Neural cell (in vitro differentiated cells): ENCODE data around the gene DBN1.

Experiments used
- CTCF ChIP-seq: fragments of 450-650 bp; IDR thresholded peaks from 2 replicates; pipeline ENCODE4 v1.5.1; 2014; ENCODE audit warnings: antibody characterized with exemption, mild to moderate bottlenecking, moderate library complexity; ENCODE audit not compliant: poor library complexity, severe bottlenecking
- EP300 ChIP-seq: fragments of 450-650 bp; conservative IDR thresholded peaks from 2 replicates; pipeline ENCODE4 v1.6.1; 2014; ENCODE audit warnings: antibody characterized with exemption, mild to moderate bottlenecking, moderate library complexity; ENCODE audit not compliant: poor library complexity, severe bottlenecking
- EZH2 ChIP-seq: fragments of 200-600, 300-800 bp; shearing (Covaris generic), sonication (generic); IDR thresholded peaks from 2 replicates; pipeline ENCODE4 v1.6.1; 2014; ENCODE audit warnings: antibody characterized with exemption, low read length, borderline replicate concordance, mild to moderate bottlenecking; ENCODE audit not compliant: insufficient read depth, poor library complexity, severe bottlenecking
- MXI1 ChIP-seq: fragments of 450-650 bp; conservative IDR thresholded peaks from 2 replicates; pipeline ENCODE4 v1.6.1; 2014; ENCODE audit warnings: antibody characterized with exemption, mild to moderate bottlenecking; ENCODE audit not compliant: poor library complexity, severe bottlenecking
- POLR2AphosphoS5 ChIP-seq: IDR thresholded peaks from 2 replicates; pipeline ENCODE4 v1.6.1; 2012
- RAD21 ChIP-seq: fragments of 450-650 bp; conservative IDR thresholded peaks from 2 replicates; pipeline ENCODE4 v1.6.1; 2014; ENCODE audit warnings: antibody characterized with exemption, mild to moderate bottlenecking, moderate library complexity
- REST ChIP-seq: IDR thresholded peaks from 2 replicates; pipeline ENCODE4 v1.6.1; 2012; ENCODE audit warnings: borderline replicate concordance
- SMC3 ChIP-seq: fragments of 450-650 bp; conservative IDR thresholded peaks from 2 replicates; pipeline ENCODE4 v1.6.1; 2014; ENCODE audit warnings: antibody characterized with exemption, mild to moderate bottlenecking, moderate library complexity; ENCODE audit not compliant: poor library complexity
- TAF1 ChIP-seq: IDR thresholded peaks from 2 replicates; pipeline ENCODE4 v1.6.1; 2012; ENCODE audit warnings: low read depth

DNA sequence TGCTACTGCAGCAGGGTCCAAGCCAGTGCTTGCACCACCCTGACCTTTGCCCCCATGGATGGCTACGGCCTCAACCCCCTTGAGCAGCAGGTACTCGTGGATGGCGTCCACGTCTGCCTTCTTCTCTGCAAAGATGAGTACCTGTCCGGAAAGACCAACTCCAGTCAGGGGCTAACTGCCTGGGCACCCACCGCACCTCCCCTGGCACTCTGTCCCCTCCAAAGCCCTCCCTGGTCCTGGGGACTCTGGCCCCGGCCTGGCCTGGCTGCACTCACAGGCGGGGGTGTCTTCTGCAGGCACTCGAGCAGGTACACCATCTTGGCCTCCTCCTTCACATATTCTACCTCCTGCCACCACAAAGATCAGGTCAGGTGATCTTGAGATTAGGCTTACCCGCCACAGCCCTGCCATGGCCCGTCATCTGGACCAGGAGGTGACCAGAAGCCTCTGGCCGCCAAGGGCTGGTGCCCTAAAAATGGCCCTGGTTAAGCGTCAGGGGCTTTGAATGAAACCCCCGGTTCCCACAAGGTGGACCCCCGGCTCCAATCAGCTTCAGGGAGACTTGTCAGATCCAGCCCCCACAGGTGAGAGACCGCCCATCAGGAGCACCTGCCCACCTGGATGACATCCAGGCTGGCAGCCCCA is 39.4 kb upstream of the DBN1 start:
- TF ChIP-seq CTCF, result no peak
- TF ChIP-seq POLR2AphosphoS5, result no peak
- no peak for TF ChIP-seq EZH2
- no peak for TF ChIP-seq MXI1
- no peak for TF ChIP-seq TAF1
- no peak for TF ChIP-seq EP300
- no peak for TF ChIP-seq RAD21
- TF ChIP-seq SMC3, result no peak
- no peak for TF ChIP-seq REST
